ENCODE results near the gene TBC1D16.
A peak's percentile ranks its signal among the peaks of the same experiment; 100 is the strongest.

Gene TBC1D16

GRCh38 chr17:80035687-80035936 is at the start of gene TBC1D16:
Gene TBC1D16, minus strand, starts transcription at chr17:80035872. Its CDS starts 22,325 bp downstream, at chr17:80013547.
- DNase-seq: no peak

- no peak for DNase-seq
Observed at GRCh38 chr17:80084773-80085172, 49.1 kb upstream of the TBC1D16 start.

GRCh38 chr17:80083136-80083661 is 47.5 kb upstream of the TBC1D16 start:
- DNase-seq: no peak

GRCh38 chr17:80082403-80083135 is 46.9 kb upstream of the TBC1D16 start:
- DNase-seq: peak in 34 of 58 donors; percentile 7 to 67 (median 28)

GRCh38 chr17:80081596-80081995 is 45.9 kb upstream of the TBC1D16 start:
- DNase-seq: no peak

GRCh38 chr17:80080081-80080480 is 44.4 kb upstream of the TBC1D16 start:
- DNase-seq: no peak

GRCh38 chr17:80072410-80072809 is 36.7 kb upstream of the TBC1D16 start:
- no peak for DNase-seq

- peak in 39 of 58 donors; percentile 14 to 75 (median 38) for DNase-seq
Observed at GRCh38 chr17:80071116-80071841, 35.6 kb upstream of the TBC1D16 start.

- DNase-seq: no peak
Observed at GRCh38 chr17:80070375-80071115, 34.9 kb upstream of the TBC1D16 start.

- no peak for DNase-seq
Observed at GRCh38 chr17:80068301-80069222, 32.9 kb upstream of the TBC1D16 start.

GRCh38 chr17:80067393-80067986 is 31.8 kb upstream of the TBC1D16 start:
- DNase-seq: no peak

- no peak for DNase-seq
Observed at GRCh38 chr17:80065478-80066170, 30.0 kb upstream of the TBC1D16 start.

- DNase-seq: no peak
Observed at GRCh38 chr17:80064696-80065095, 29.0 kb upstream of the TBC1D16 start.

- peak in 12 of 58 donors; percentile 7 to 29 (median 16) for DNase-seq
Observed at GRCh38 chr17:80063830-80064585, 28.3 kb upstream of the TBC1D16 start.

GRCh38 chr17:80061421-80061820 is 25.7 kb upstream of the TBC1D16 start:
- no peak for DNase-seq

GRCh38 chr17:80060644-80061043 is 25.0 kb upstream of the TBC1D16 start:
- DNase-seq: no peak

GRCh38 chr17:80058311-80058955 is 22.8 kb upstream of the TBC1D16 start:
- no peak for DNase-seq

- no peak for DNase-seq
Observed at GRCh38 chr17:80055597-80055996, 19.9 kb upstream of the TBC1D16 start.

- no peak for DNase-seq
Observed at GRCh38 chr17:80053102-80053501, 17.4 kb upstream of the TBC1D16 start.
